C4-2B (cell line): ENCODE results near the gene GPR37L1.

Experiments
- CTCF ChIP-seq: fragments of 450-650 bp; conservative IDR thresholded peaks from 2 replicates; pipeline ENCODE4 v1.5.1; 2017; ENCODE audit warnings: mild to moderate bottlenecking
- ZFX ChIP-seq: fragments of 450-650 bp; IDR thresholded peaks from 2 replicates; pipeline ENCODE4 v1.6.1; 2017

- TF ChIP-seq CTCF (no peak), ZFX (no peak)
These were observed 49.5 kb upstream of the GPR37L1 start for GRCh38 chr1:202073206-202073605.
